Measurements from ENCODE around the gene EXOC1L. TPM values are rescaled to one million over a fixed set of nuclear protein-coding genes. Genes with fewer than 3 reads are reported as not detected.

Gene EXOC1L, protein sequence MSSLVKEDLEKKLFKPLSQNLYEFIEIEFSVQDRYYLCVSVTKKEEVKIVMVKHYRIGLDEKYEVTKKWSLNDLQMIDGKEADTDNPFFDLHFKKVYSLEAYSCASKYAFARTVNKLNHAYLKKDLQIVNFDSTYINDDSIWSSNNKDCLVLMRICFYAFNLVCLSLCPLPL
- total RNA-seq = not detected in 2 replicates

DNA sequence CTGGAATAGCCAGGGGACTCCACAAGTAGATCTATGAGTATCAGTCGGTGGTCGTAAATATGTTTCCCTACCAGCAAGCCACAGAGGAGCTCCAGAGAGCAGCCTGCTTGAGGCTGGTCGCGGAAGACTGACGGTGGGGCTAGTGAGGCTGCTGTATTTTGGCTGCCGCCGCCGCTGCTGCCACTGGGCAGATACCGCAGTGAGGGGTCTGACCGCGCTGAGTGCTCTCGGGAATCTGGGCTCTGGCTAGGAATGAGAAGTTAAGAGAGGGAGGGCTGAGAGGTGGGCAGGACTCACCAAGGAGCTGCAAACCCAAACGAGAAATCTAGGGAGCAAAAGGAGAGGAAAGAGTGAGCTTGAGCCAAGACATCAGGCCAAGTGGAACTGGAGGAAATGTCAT is at the start of gene EXOC1L:
EXOC1L (plus strand) TSS at position 157 of the 400 bp plus-strand sequence; CDS start at position 394, 237 bp downstream.

DNA sequence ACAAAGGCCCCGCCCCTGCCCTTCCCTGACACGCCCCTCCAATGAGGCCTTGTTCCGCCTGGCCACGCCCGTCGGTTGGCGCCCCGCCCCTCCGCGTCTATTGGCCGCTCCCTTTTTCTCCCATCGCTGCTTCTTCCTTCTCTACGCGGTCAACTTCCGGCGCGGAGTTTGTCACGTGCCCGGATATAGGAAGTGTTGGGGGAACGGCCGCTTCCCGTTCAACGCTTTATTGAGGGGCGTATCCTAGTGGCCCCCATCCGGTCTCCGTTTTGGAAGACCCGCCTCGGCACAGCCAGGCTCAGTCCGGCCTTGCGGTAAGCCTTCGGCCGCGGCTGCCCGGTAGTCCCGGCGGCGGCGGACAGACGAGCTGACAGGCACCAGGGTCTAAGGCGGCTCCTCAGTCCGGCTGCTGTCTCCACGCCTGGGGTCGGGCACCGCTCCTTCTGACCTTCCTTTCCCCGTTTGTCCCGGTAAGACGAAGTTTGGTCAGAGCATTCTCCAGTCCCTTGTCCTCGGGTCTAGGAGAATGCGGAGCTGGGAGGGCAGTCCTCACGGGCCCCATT is 34.0 kb downstream of the EXOC1L start, which contains the start of gene EXOC1:
EXOC1 (plus strand) TSS at position 165 of the 563 bp plus-strand sequence. CDS start 4,676 bp downstream, outside the sequence.

Other genes starting within 250 kb of the EXOC1L start
- gene PDCL2, start 227.5 kb upstream of the EXOC1L start, total RNA-seq = not detected in 2 replicates
- 1.3 TPM in 1 of 2 replicates, not detected in the other for gene NMU, start 183.5 kb upstream of the EXOC1L start, total RNA-seq
- 49.5 and 56.9 TPM in 2 replicates for gene EXOC1, start 33.9 kb downstream of the EXOC1L start, total RNA-seq
- gene CEP135, start 129.2 kb downstream of the EXOC1L start, total RNA-seq = 8.9 and 15.2 TPM in 2 replicates

All from uterine smooth muscle cell (primary cell).